HL-60 (cell line): ENCODE results near the gene DSCAML1.

Source experiments
- GABPA ChIP-seq: IDR thresholded peaks from 2 replicates; pipeline ENCODE4 v1.6.1; 2012; ENCODE audit warnings: low read depth
- POLR2AphosphoS5 ChIP-seq: IDR thresholded peaks from 2 replicates; pipeline ENCODE4 v1.6.1; 2012; ENCODE audit warnings: low read depth
- REST ChIP-seq: IDR thresholded peaks from 2 replicates; pipeline ENCODE4 v1.6.1; 2012; ENCODE audit warnings: low read depth; ENCODE audit not compliant: insufficient replicate concordance
- SPI1 ChIP-seq: IDR thresholded peaks from 2 replicates; pipeline ENCODE4 v1.6.1; 2012; ENCODE audit warnings: low read depth, mild to moderate bottlenecking, borderline replicate concordance
- TF ChIP-seq, protein P1 (sequence below): IDR thresholded peaks from one replicate; pipeline ENCODE4 v1.5.1; 2011; ENCODE audit warnings: low read length, control low read depth, inconsistent platforms; ENCODE audit not compliant: insufficient read depth

- TF ChIP-seq, protein P1, sequence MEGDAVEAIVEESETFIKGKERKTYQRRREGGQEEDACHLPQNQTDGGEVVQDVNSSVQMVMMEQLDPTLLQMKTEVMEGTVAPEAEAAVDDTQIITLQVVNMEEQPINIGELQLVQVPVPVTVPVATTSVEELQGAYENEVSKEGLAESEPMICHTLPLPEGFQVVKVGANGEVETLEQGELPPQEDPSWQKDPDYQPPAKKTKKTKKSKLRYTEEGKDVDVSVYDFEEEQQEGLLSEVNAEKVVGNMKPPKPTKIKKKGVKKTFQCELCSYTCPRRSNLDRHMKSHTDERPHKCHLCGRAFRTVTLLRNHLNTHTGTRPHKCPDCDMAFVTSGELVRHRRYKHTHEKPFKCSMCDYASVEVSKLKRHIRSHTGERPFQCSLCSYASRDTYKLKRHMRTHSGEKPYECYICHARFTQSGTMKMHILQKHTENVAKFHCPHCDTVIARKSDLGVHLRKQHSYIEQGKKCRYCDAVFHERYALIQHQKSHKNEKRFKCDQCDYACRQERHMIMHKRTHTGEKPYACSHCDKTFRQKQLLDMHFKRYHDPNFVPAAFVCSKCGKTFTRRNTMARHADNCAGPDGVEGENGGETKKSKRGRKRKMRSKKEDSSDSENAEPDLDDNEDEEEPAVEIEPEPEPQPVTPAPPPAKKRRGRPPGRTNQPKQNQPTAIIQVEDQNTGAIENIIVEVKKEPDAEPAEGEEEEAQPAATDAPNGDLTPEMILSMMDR: no peak
- TF ChIP-seq REST (no peak), POLR2AphosphoS5 (no peak), GABPA (no peak), SPI1 (no peak)
These were observed 66.7 kb downstream of the DSCAML1 start for GRCh38 chr11:117730208-117730800.
